WTC11 (cell line): ENCODE results near the gene LDB3. TPM values are rescaled to one million over a fixed set of nuclear protein-coding genes. Genes with fewer than 3 reads are reported as not detected.

ENCODE experiments used
- ATAC-seq: fragments of 200-7000 bp; cut with Tn5 transposase; 2 replicates; pipeline ENCODE4 v1.10.0; 2021; ENCODE audit warnings: mild to moderate bottlenecking, moderate library complexity
- CTCF ChIA-PET: fragments of 300-600 bp; sonication (Branson Sonifier 250); formaldehyde crosslinking; loops from one replicate; lab custom pipeline; 2021; ENCODE audit warnings: antibody characterized with exemption; lab: Charles Lee
- POLR2A ChIA-PET: fragments of 350-600 bp; sonication (Branson Sonifier 250); formaldehyde crosslinking; loops from one replicate; lab custom pipeline; 2021; ENCODE audit warnings: antibody characterized with exemption; lab: Charles Lee
- DNase-seq: peaks from one replicate; pipeline ENCODE4 v3.0.0; 2021; ENCODE audit warnings: low spot score
- H3K27ac Mint-ChIP-seq: 2 replicates; pipeline ENCODE4 v1.8.0; 2021; ENCODE audit warnings: mixed read lengths
- H3K27me3 Mint-ChIP-seq: 2 replicates; pipeline ENCODE4 v1.8.0; 2021; ENCODE audit warnings: low read depth, mild to moderate bottlenecking, moderate library complexity, mixed read lengths
- H3K36me3 Mint-ChIP-seq: 2 replicates; pipeline ENCODE4 v1.8.0; 2021; ENCODE audit warnings: mixed read lengths
- H3K4me1 Mint-ChIP-seq: 2 replicates; pipeline ENCODE4 v1.8.0; 2022; ENCODE audit warnings: mixed read lengths
- H3K4me3 Mint-ChIP-seq: 2 replicates; pipeline ENCODE4 v1.8.0; 2021; ENCODE audit warnings: mild to moderate bottlenecking, moderate library complexity, mixed read lengths
- H3K9me3 Mint-ChIP-seq: 2 replicates; pipeline ENCODE4 v1.8.0; 2021; ENCODE audit warnings: mixed read lengths
- CDX4 ChIP-seq: fragments of 250-450 bp; sonication (Bioruptor Pico); IDR thresholded peaks from 2 replicates; pipeline ENCODE4 v1.9.0; 2021; ENCODE audit warnings: moderate library complexity, mild to moderate bottlenecking, inconsistent platforms, borderline replicate concordance
- CREB1 ChIP-seq: sonication (generic); formaldehyde crosslinking; IDR thresholded peaks from 2 replicates; pipeline ENCODE4 v1.8.0; 2023; ENCODE audit warnings: mild to moderate bottlenecking, missing genetic modification reagents
- E2F1 ChIP-seq: sonication (generic); formaldehyde crosslinking; IDR thresholded peaks from 2 replicates; pipeline ENCODE4 v1.8.0; 2022; ENCODE audit warnings: mild to moderate bottlenecking, missing genetic modification reagents
- E2F5 ChIP-seq: sonication (generic); formaldehyde crosslinking; IDR thresholded peaks from 2 replicates; pipeline ENCODE4 v1.8.1; 2022; ENCODE audit warnings: mild to moderate bottlenecking, moderate library complexity, missing genetic modification reagents
- FOXK1 ChIP-seq: sonication (generic); formaldehyde crosslinking; IDR thresholded peaks from 2 replicates; pipeline ENCODE4 v1.8.0; 2022; ENCODE audit warnings: mild to moderate bottlenecking, moderate library complexity, missing genetic modification reagents
- JUN ChIP-seq: sonication (generic); formaldehyde crosslinking; IDR thresholded peaks from 2 replicates; pipeline ENCODE4 v1.8.0; 2023; ENCODE audit warnings: mild to moderate bottlenecking, missing genetic modification reagents
- NR2C2 ChIP-seq: sonication (generic); formaldehyde crosslinking; IDR thresholded peaks from 2 replicates; pipeline ENCODE4 v1.8.0; 2022; ENCODE audit warnings: mild to moderate bottlenecking, missing genetic modification reagents
- SOX15 ChIP-seq: fragments of 250-450 bp; sonication (Bioruptor Pico); IDR thresholded peaks from 2 replicates; pipeline ENCODE4 v1.9.0; 2021; ENCODE audit warnings: mild to moderate bottlenecking
- ZNF396 ChIP-seq: fragments of 250-450 bp; sonication (Bioruptor Pico); IDR thresholded peaks from 2 replicates; pipeline ENCODE4 v1.8.0; 2021; ENCODE audit warnings: mild to moderate bottlenecking, moderate library complexity, borderline replicate concordance
- ZNF423 ChIP-seq: fragments of 250-450 bp; sonication (Bioruptor Pico); IDR thresholded peaks from 2 replicates; pipeline ENCODE4 v2.1.2; 2022; ENCODE audit warnings: mild to moderate bottlenecking, moderate library complexity
- ZNF532 ChIP-seq: fragments of 250-450 bp; sonication (Bioruptor Pico); IDR thresholded peaks from 2 replicates; pipeline ENCODE4 v1.9.0; 2021; ENCODE audit warnings: mild to moderate bottlenecking, borderline replicate concordance
- total RNA-seq: library from RNA; stranded (reverse); gene quantifications from 3 replicates; pipeline ENCODE4 v1.2.3, GENCODE V29; 2021
- TF ChIP-seq, protein P1 (sequence below): sonication (generic); formaldehyde crosslinking; IDR thresholded peaks from 2 replicates; pipeline ENCODE4 v1.8.1; 2023; ENCODE audit warnings: mild to moderate bottlenecking, missing genetic modification reagents, moderate library complexity
- TF ChIP-seq, protein P2 (sequence below): sonication (generic); formaldehyde crosslinking; IDR thresholded peaks from 2 replicates; pipeline ENCODE4 v1.8.0; 2022; ENCODE audit warnings: mild to moderate bottlenecking, missing genetic modification reagents

The LDB3 gene
- total RNA-seq, 1 experiment from 2014 or later, result 0.42 TPM

DNA sequence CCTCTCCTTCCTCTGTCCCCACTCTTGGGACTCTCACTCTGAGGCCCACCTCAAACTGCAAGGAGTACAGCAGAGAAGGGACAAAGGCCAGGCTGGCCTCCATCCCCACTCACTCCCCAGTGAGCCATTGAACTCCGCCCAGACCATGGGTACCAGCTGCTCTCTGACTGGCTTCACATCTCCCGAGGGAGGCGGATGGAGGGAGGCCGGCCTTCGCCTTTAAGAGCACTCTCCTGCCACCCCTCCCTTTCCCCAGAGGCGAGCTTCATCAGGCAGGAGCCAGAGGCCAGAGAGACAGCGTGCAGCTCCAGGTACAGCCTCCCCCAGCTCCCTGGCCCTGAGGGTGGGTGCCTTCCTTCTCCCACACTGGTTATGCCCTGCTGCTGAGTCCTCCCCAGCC, 1.8 kb upstream of the LDB3 start (continued):
- TF ChIP-seq ZNF532 (CRISPR knock-in tag) (no peak), CDX4 (CRISPR knock-in tag) (no peak), FOXK1 (no peak), E2F5 (CRISPR knock-in tag) (no peak), ZNF396 (CRISPR knock-in tag) (no peak), ZNF423 (CRISPR knock-in tag) (no peak), SOX15 (CRISPR knock-in tag) (no peak), NR2C2 (CRISPR knock-in tag) (no peak)
- TF ChIP-seq, protein P1, sequence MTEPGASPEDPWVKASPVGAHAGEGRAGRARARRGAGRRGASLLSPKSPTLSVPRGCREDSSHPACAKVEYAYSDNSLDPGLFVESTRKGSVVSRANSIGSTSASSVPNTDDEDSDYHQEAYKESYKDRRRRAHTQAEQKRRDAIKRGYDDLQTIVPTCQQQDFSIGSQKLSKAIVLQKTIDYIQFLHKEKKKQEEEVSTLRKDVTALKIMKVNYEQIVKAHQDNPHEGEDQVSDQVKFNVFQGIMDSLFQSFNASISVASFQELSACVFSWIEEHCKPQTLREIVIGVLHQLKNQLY, result no peak

GRCh38 chr10:86667421-86668181, 710 bp upstream of the LDB3 start:
- CTCF ChIA-PET, result interaction anchor here (0.8 to 1.3 kb wide), 2 partner anchors 17 to 26 kb away, joined by 3 to 6 read pairs; no protein-coding TSS in a partner anchor
- H3K27ac Mint-ChIP-seq, result no peak overlapping the region
- H3K4me1 Mint-ChIP-seq, result peaks cover 38% of the 10 kb centered on the region
- H3K36me3 Mint-ChIP-seq, result no peaks in the 10 kb centered on the region
- DNase-seq, result no peak
- H3K27me3 Mint-ChIP-seq, result no peaks in the 10 kb centered on the region
- no peaks in the 10 kb centered on the region for H3K9me3 Mint-ChIP-seq
- no peak overlapping the region for H3K4me3 Mint-ChIP-seq
- no peak for ATAC-seq
- POLR2A ChIA-PET, result interaction anchor here (0.6 kb wide), 1 partner anchor 216 kb away, joined by 4 read pairs; no protein-coding TSS in a partner anchor
- TF ChIP-seq CREB1 (no peak), E2F1 (CRISPR knock-in tag) (no peak), JUN (no peak)
- TF ChIP-seq, protein P1, result no peak
- TF ChIP-seq, protein P2, sequence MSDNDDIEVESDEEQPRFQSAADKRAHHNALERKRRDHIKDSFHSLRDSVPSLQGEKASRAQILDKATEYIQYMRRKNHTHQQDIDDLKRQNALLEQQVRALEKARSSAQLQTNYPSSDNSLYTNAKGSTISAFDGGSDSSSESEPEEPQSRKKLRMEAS (CRISPR knock-in tag), result no peak
